Measurements from ENCODE around the gene TACO1.

Gene TACO1

GRCh38 chr17:63624531-63624880 is 23.8 kb downstream of the TACO1 start:
- Histone ChIP-seq H3F3A (ENCODE audit: control insufficient read depth, insufficient read depth) (no peaks in the 10 kb centered on the region; the same call in 1 of the 2 replicates), H3K4me3 (ENCODE audit: low read length) (peak overlapping the region; percentile 71; the same call in 1 of the 2 replicates), H3K36me3 (ENCODE audit: control insufficient read depth, low read length) (0 out of 2 replicates have a peak, but pooled peaks cover 4% of the 10 kb centered on the region), H3K27me3 (ENCODE audit: control insufficient read depth, low read length) (no peaks in the 10 kb centered on the region), H3K4me2 (ENCODE audit: low read length) (peak overlapping the region; percentile 95), H3K4me1 (ENCODE audit: control insufficient read depth, low read length) (peaks cover 26% of the 10 kb centered on the region), H3K27ac (ENCODE audit: low read depth, low read length) (no peak overlapping the region), H3K9me3 (ENCODE audit: control insufficient read depth, insufficient read depth, low read length) (no peaks in the 10 kb centered on the region), H3K9me2 (replicated peaks; ENCODE audit: control insufficient read depth, low read length) (no peaks in the 10 kb centered on the region), H4K20me1 (ENCODE audit: control insufficient read depth, insufficient read depth, low read depth, low read length) (peaks cover 9% of the 10 kb centered on the region; the same call in 1 of the 2 replicates), H3K79me2 (ENCODE audit: control insufficient read depth, low read length) (peaks cover 57% of the 10 kb centered on the region)
- TF ChIP-seq CTCF (IDR thresholded peaks at IDR 0.05; ENCODE audit: low read depth, low read length, poor library complexity, severe bottlenecking) (no peak), EZH2phosphoT487 (IDR thresholded peaks at IDR 0.05; ENCODE audit: borderline replicate concordance, low read length) (no peak)

GRCh38 chr17:63626551-63627180 is 26.0 kb downstream of the TACO1 start:
- 0 out of 2 replicates have a peak, but pooled peaks cover 4% of the 10 kb centered on the region for H3K36me3 ChIP-seq (ENCODE audit: control insufficient read depth, low read length)
- H3K9me3 ChIP-seq (ENCODE audit: control insufficient read depth, insufficient read depth, low read length) = no peaks in the 10 kb centered on the region
- H3K9me2 ChIP-seq (replicated peaks; ENCODE audit: control insufficient read depth, low read length) = no peaks in the 10 kb centered on the region
- H3K79me2 ChIP-seq (ENCODE audit: control insufficient read depth, low read length) = peaks cover 77% of the 10 kb centered on the region
- H3F3A ChIP-seq (ENCODE audit: control insufficient read depth, insufficient read depth) = no peaks in the 10 kb centered on the region; the same call in 1 of the 2 replicates
- no peaks in the 10 kb centered on the region for H3K27me3 ChIP-seq (ENCODE audit: control insufficient read depth, low read length)
- no peak overlapping the region for H3K4me2 ChIP-seq (ENCODE audit: low read length)
- TF ChIP-seq EZH2phosphoT487 (IDR thresholded peaks at IDR 0.05; ENCODE audit: borderline replicate concordance, low read length) (no peak), CTCF (IDR thresholded peaks at IDR 0.05; ENCODE audit: low read depth, low read length, poor library complexity, severe bottlenecking) (no peak)
- H4K20me1 ChIP-seq (ENCODE audit: control insufficient read depth, insufficient read depth, low read depth, low read length) = peaks cover 12% of the 10 kb centered on the region; the same call in 1 of the 2 replicates
- peaks cover 20% of the 10 kb centered on the region for H3K4me1 ChIP-seq (ENCODE audit: control insufficient read depth, low read length)
- no peak overlapping the region for H3K27ac ChIP-seq (ENCODE audit: low read depth, low read length)
- no peak overlapping the region for H3K4me3 ChIP-seq (ENCODE audit: low read length)

- no peaks in the 10 kb centered on the region for H3K27me3 ChIP-seq (ENCODE audit: control insufficient read depth, low read length)
- no peaks in the 10 kb centered on the region for H3K9me2 ChIP-seq (replicated peaks; ENCODE audit: control insufficient read depth, low read length)
- no peak overlapping the region for H3K27ac ChIP-seq (ENCODE audit: low read depth, low read length)
- no peak overlapping the region for H3K4me3 ChIP-seq (ENCODE audit: low read length)
- peaks cover 8% of the 10 kb centered on the region; the same call in 1 of the 2 replicates for H4K20me1 ChIP-seq (ENCODE audit: control insufficient read depth, insufficient read depth, low read depth, low read length)
- peaks cover 25% of the 10 kb centered on the region for H3K36me3 ChIP-seq (ENCODE audit: control insufficient read depth, low read length)
- TF ChIP-seq EZH2phosphoT487 (IDR thresholded peaks at IDR 0.05; ENCODE audit: borderline replicate concordance, low read length) = no peak
- TF ChIP-seq CTCF (IDR thresholded peaks at IDR 0.05; ENCODE audit: low read depth, low read length, poor library complexity, severe bottlenecking) = no peak
- no peaks in the 10 kb centered on the region for H3F3A ChIP-seq (ENCODE audit: control insufficient read depth, insufficient read depth)
- peaks cover 8% of the 10 kb centered on the region for H3K4me1 ChIP-seq (ENCODE audit: control insufficient read depth, low read length)
- H3K79me2 ChIP-seq (ENCODE audit: control insufficient read depth, low read length) = peaks cover 62% of the 10 kb centered on the region
- H3K9me3 ChIP-seq (ENCODE audit: control insufficient read depth, insufficient read depth, low read length) = no peaks in the 10 kb centered on the region
- H3K4me2 ChIP-seq (ENCODE audit: low read length) = no peak overlapping the region
Measured at GRCh38 chr17:63629627-63630026, 28.9 kb downstream of the TACO1 start.
